Duodenal mucosa (tissue), 2 donors: ENCODE results near the gene TMTC2.

ENCODE experiments used
- H3K27ac ChIP-seq: one replicate; pipeline ENCODE4 v1.7.0; 2013; ENCODE audit warnings: low read depth, low read length
- H3K27me3 ChIP-seq, 2 donors: one replicate each; pipeline ENCODE4 v1.7.0; 2013; ENCODE audit warnings: low read length in 2 of 2, control low read depth in 1 of 2; ENCODE audit not compliant: insufficient read depth in 2 of 2, control insufficient read depth in 1 of 2
- H3K36me3 ChIP-seq, 2 donors: one replicate each; pipeline ENCODE4 v1.7.0; 2013; ENCODE audit warnings: low read length in 2 of 2, control low read depth in 1 of 2; ENCODE audit not compliant: insufficient read depth in 2 of 2, control insufficient read depth in 1 of 2
- H3K4me1 ChIP-seq, 2 donors: one replicate each; pipeline ENCODE4 v1.7.0; 2013; ENCODE audit warnings: low read length in 2 of 2, control low read depth in 1 of 2; ENCODE audit not compliant: insufficient read depth in 2 of 2, control insufficient read depth in 1 of 2
- H3K4me3 ChIP-seq, 2 donors: one replicate each; pipeline ENCODE4 v1.7.0; 2013; ENCODE audit warnings: low read length in 2 of 2, low read depth in 1 of 2
- H3K9ac ChIP-seq, 2 donors: one replicate each; pipeline ENCODE4 v1.7.0; 2013; ENCODE audit warnings: low read length in 2 of 2, low read depth in 1 of 2
- H3K9me3 ChIP-seq, 2 donors: one replicate each; pipeline ENCODE4 v1.7.0; 2013; ENCODE audit warnings: low read length in 2 of 2, control low read depth in 1 of 2; ENCODE audit not compliant: control insufficient read depth in 1 of 2

The TMTC2 gene

DNA sequence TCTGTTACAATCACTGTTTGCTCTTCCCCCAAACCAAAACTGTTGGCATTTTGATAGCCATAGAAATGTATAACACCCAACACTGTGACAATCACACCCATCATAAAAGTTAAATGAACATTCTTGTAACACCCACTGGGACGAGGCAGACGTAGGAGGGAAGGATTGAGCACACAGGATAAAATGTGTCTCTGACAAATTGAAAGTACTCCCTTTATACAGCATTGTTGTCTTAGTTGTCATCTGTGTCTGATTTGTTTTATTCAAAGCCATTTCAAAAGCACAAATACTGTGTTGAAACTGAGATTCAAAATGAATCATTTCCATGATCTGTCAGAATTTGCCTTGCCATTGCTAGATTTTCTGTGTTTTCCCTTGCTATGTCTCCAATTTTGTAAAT, 436.3 kb downstream of the TMTC2 start:
- Histone ChIP-seq H3K27ac (no peak overlapping the region), H3K9ac (no peak overlapping the region), H3K36me3 (no peaks in the 10 kb centered on the region), H3K4me3 (no peak overlapping the region), H3K9me3 (no peaks in the 10 kb centered on the region), H3K27me3 (no peaks in the 10 kb centered on the region), H3K4me1 (no peaks in the 10 kb centered on the region)

DNA sequence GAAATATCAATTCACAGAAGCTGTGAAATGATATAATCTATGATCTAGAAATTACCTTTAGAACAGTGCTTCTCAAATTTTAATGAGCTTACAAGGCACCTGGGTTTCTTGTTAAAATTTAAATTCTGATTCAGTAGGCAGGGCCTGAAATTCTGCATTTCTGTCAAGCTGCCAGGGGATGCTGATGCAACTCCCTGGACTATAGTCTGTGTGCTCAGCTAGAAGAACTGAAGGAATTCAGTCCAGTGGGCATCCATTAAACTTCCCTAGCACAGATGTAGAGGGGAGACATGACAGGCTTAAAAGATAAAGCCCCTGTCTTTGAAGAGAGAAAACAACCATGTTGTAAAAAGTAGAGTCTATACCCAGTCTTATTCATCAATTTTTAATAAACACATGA, 441.8 kb downstream of the TMTC2 start:
- Histone ChIP-seq H3K4me1 (no peaks in the 10 kb centered on the region), H3K36me3 (peaks cover 0 to 5% of the 10 kb centered on the region in 2 donors), H3K4me3 (no peak overlapping the region), H3K27me3 (no peaks in the 10 kb centered on the region), H3K9me3 (no peaks in the 10 kb centered on the region), H3K27ac (no peak overlapping the region), H3K9ac (no peak overlapping the region)

DNA sequence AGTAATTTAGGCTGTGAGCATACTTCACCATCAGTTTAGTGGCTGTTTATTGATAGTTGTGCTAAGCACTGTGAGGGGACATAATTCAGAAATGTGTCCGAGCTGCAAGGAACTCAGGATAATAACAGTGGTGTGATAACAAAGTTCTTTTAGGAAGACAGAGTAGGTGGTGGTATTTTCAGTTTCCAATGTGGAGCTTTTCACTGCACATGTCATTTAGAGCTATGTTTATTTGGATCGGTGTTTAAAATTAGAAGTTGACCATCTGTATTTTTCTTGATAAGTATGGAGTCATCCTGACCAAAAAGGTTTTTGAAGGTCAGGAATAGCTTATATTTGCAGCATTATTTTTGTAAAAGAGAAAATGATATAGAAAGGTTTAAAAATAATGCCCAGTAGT, 443.5 kb downstream of the TMTC2 start:
- Histone ChIP-seq H3K27me3 (no peaks in the 10 kb centered on the region), H3K27ac (no peak overlapping the region), H3K9me3 (no peaks in the 10 kb centered on the region), H3K36me3 (peaks cover 0 to 5% of the 10 kb centered on the region in 2 donors), H3K4me1 (no peaks in the 10 kb centered on the region), H3K9ac (no peak overlapping the region), H3K4me3 (no peak overlapping the region)

DNA sequence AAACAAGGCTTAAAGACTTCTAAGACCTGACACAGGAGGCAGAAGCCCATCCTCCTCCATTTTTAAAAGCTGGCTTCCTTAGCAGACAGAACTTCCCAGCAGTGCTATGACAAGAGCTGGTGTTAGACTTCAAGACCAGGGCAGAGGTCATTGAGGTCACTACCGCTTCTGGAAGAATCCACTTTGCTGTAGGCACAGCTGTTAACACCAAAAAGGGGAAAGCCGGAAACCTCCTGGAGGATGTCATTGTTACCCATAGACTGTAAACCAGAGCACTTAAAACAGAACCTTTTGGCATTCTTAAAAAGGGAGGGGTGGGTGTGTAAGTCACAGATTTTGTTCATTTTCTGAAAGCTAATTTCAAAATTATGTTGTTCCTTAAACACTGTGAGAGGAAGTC, 445.7 kb downstream of the TMTC2 start:
- H3K27me3 ChIP-seq, result no peaks in the 10 kb centered on the region
- no peaks in the 10 kb centered on the region for H3K4me1 ChIP-seq
- H3K27ac ChIP-seq, result no peak overlapping the region
- no peak overlapping the region for H3K9ac ChIP-seq
- no peak overlapping the region for H3K4me3 ChIP-seq
- peaks cover 0 to 5% of the 10 kb centered on the region in 2 donors for H3K36me3 ChIP-seq
- H3K9me3 ChIP-seq, result no peaks in the 10 kb centered on the region

DNA sequence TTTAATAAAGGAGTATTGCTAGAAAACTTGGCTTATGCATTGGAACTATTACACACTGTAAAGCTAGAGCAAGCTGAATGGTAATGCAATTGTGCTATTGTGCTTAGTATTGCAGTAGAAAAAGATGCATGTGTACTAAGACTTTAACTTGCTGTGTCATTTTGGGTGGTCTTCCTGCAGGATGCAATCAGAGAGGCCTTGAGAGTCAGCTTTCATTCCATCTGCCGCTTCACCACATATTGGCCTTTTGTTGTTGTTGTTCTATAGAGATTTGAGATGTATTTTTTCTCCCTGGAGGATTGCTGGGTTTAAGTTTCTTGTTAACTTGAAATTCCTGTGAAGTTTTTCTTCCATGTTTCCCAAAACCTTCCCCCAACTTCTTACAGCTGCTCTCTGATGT, 449.7 kb downstream of the TMTC2 start:
- no peak overlapping the region for H3K4me3 ChIP-seq
- H3K4me1 ChIP-seq, result no peaks in the 10 kb centered on the region
- no peak overlapping the region for H3K9ac ChIP-seq
- H3K36me3 ChIP-seq, result peaks cover 0 to 5% of the 10 kb centered on the region in 2 donors
- H3K9me3 ChIP-seq, result no peaks in the 10 kb centered on the region
- no peaks in the 10 kb centered on the region for H3K27me3 ChIP-seq
- H3K27ac ChIP-seq, result no peak overlapping the region

DNA sequence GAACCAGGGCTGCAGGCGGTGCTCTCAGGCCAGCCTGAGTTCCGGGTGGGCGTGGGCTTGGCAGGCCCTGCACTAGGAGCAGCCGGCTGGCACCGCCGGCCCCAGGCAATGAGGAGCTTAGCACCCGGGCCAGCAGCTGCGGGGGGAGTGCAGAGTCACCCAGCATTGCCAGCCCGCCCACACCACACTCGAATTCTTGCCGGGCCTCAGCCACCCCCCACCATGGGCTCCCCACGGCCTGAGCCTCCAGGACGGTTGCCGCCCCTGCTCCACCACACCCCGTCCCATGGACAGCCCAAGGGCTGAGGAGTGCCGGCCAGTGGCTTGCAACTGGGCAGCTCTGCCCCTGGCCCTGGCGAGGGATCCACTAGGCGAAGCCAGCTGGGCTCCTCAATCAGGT, 453.4 kb downstream of the TMTC2 start:
- H3K9ac ChIP-seq, result no peak overlapping the region
- no peak overlapping the region for H3K27ac ChIP-seq
- no peak overlapping the region for H3K4me3 ChIP-seq
- no peaks in the 10 kb centered on the region for H3K27me3 ChIP-seq
- H3K36me3 ChIP-seq, result no peaks in the 10 kb centered on the region
- H3K9me3 ChIP-seq, result no peaks in the 10 kb centered on the region
- H3K4me1 ChIP-seq, result no peaks in the 10 kb centered on the region

DNA sequence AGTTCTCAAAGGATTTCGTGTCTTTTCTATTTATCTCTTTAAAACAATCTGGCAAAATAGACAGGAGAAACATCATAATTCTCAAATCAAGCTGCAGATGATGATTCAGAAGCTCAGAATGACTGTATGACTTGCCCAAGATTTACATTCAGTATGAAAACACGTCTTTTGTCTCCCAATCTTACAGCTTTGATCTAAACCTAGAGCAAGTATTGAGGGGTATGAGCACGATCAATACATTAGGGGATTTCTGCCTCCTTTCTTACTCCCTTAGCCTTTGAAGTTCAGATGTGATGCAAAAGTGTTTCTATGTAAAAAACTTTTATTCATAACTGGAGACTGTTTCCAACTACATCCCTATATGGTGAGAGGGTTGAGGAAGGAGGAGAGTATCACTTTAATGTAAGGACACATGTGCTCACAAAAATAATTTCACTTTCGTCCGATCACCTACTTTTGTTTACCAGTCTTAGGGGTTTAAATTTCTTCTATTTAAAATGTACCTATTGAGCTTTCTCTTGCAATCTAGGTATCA, 454.8 kb downstream of the TMTC2 start:
- no peaks in the 10 kb centered on the region for H3K27me3 ChIP-seq
- H3K27ac ChIP-seq, result no peak overlapping the region
- no peaks in the 10 kb centered on the region for H3K36me3 ChIP-seq
- no peaks in the 10 kb centered on the region for H3K4me1 ChIP-seq
- no peak overlapping the region for H3K9ac ChIP-seq
- no peaks in the 10 kb centered on the region for H3K9me3 ChIP-seq
- H3K4me3 ChIP-seq, result no peak overlapping the region

DNA sequence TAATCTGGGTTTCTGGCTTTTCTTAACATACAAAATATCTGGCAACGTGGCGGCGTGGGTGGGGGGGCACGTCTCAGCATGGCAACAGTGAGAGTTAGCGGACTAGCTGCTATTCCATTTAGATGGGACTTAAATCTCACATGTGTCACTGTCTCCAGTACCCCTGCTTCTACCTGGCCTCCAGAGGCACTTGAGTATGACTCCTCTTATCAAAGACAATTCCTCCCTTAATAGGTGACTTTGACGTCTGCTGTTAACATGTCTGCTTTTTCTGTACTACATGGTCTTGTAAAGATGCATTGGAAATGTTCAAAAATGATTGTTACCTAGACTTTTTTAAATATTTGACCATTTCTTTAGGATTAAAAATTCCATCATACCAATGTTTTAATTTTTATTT, 456.2 kb downstream of the TMTC2 start:
- H3K36me3 ChIP-seq, result no peaks in the 10 kb centered on the region
- no peaks in the 10 kb centered on the region for H3K9me3 ChIP-seq
- no peaks in the 10 kb centered on the region for H3K27me3 ChIP-seq
- H3K9ac ChIP-seq, result no peak overlapping the region
- H3K27ac ChIP-seq, result no peak overlapping the region
- no peaks in the 10 kb centered on the region for H3K4me1 ChIP-seq
- no peak overlapping the region for H3K4me3 ChIP-seq

DNA sequence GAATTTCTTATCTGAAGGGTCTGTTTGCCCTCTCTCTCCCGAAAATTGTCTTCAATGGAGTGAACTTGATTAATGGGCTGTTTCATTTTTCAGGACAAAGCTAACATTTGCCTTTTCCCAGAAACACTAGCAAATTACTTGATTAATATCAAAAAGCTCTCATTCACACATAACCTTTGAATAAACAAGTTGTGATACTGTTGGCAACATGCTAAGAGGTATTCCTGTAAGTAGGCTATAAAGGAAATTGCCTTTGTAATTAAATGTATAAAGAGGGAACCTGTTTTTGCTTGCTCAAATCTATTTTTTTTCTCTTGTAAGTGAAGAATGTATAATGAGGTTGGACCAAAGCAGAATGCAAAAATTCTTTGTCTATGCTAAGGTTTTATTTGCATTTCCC, 457.2 kb downstream of the TMTC2 start:
- no peaks in the 10 kb centered on the region for H3K36me3 ChIP-seq
- H3K9me3 ChIP-seq, result no peaks in the 10 kb centered on the region
- H3K4me1 ChIP-seq, result no peaks in the 10 kb centered on the region
- H3K4me3 ChIP-seq, result no peak overlapping the region
- no peaks in the 10 kb centered on the region for H3K27me3 ChIP-seq
- no peak overlapping the region for H3K9ac ChIP-seq
- H3K27ac ChIP-seq, result no peak overlapping the region

DNA sequence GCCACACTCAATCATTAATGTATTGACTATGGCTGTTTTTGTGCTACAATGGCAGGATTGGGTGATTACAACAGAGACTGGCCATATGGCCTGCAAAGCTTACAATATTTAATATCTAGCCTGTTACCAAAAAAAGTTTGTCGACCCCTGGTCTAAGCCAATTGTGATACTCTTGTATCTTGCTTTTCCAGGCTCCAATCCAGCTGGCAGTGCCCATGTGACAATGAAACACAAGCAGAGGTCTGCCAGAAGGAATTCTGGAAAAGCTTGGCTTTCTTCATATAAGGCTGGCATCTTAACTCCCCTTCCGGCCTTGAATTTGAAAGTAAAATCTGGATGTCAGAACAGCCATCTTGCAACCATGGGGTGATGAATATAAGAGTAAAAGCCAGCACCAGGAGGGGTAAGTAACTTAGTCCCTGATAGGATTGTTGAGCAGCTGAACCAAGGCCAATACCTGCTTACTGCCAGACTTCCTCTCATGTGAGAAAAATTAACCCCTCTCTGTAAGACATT, 458.7 kb downstream of the TMTC2 start:
- no peaks in the 10 kb centered on the region for H3K4me1 ChIP-seq
- H3K27me3 ChIP-seq, result no peaks in the 10 kb centered on the region
- H3K9me3 ChIP-seq, result no peaks in the 10 kb centered on the region
- H3K36me3 ChIP-seq, result no peaks in the 10 kb centered on the region
- H3K27ac ChIP-seq, result no peak overlapping the region
- H3K4me3 ChIP-seq, result no peak overlapping the region
- no peak overlapping the region for H3K9ac ChIP-seq

DNA sequence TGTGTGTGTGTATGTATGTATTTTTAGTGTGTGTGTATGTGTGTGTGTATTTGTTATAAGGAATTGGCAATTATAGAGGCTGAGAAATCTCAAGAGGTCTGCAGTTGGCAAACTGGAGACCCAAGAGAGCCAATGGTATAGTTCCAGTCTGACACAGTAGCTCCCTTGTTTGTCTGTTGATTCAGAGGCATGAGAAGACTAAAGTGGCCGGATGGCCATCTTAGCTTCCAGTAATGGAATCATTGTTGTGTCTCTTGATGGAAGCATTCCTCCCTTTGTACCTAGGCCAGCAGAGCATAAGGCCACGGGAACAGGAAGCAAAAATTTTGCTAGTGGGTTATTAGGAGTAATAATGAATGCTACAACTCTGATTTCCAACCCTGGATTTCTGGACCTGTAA, 460.6 kb downstream of the TMTC2 start:
- Histone ChIP-seq H3K27me3 (no peaks in the 10 kb centered on the region), H3K4me1 (no peaks in the 10 kb centered on the region), H3K27ac (no peak overlapping the region), H3K4me3 (no peak overlapping the region), H3K9me3 (no peaks in the 10 kb centered on the region), H3K9ac (no peak overlapping the region), H3K36me3 (no peaks in the 10 kb centered on the region)
